Gastrocnemius medialis (tissue), 4 donors: ENCODE data around the gene NUB1.

Experiments used
- POLR2A ChIP-seq, 2 donors: fragments of 450-650 bp; IDR thresholded peaks; one replicate each; pipeline ENCODE4 v1.6.1; 2017; ENCODE audit warnings: antibody characterized with exemption in 2 of 2, mild to moderate bottlenecking in 2 of 2, moderate library complexity in 2 of 2
- TF ChIP-seq, protein P1 (sequence below), 5 experiments: fragments of 450-650 bp in 3 of 5; fragments of 200-600 bp in 2 of 5; sonication (generic) in 2 of 5; IDR thresholded peaks in 4 of 5; conservative IDR thresholded peaks in 1 of 5; 1 replicate in 4 of 5; 2 replicates in 1 of 5; pipeline ENCODE4 v1.5.1; 2016 to 2019; ENCODE audit warnings: antibody characterized with exemption in 5 of 5, mild to moderate bottlenecking in 3 of 5, moderate library complexity in 3 of 5

DNA sequence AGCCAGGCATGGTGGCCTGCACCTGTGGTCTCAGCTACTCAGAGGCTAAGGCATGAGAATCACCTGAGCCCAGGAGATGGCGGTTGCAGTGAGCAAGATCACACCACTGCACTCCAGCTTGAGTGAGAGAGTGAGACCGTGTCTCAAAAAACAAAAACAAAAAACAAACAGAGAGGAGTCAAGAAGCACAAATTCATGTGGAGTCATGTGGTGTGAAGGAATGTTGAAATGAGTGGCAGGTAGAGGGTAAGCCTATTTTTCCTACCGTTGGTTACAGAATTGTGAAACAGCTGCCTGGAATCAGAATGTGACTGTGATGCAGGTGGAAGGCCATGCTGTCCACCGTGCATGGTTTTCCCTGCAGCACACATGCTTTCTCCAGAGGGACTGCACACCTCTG is 23.7 kb upstream of the NUB1 start:
- TF ChIP-seq, protein P1, sequence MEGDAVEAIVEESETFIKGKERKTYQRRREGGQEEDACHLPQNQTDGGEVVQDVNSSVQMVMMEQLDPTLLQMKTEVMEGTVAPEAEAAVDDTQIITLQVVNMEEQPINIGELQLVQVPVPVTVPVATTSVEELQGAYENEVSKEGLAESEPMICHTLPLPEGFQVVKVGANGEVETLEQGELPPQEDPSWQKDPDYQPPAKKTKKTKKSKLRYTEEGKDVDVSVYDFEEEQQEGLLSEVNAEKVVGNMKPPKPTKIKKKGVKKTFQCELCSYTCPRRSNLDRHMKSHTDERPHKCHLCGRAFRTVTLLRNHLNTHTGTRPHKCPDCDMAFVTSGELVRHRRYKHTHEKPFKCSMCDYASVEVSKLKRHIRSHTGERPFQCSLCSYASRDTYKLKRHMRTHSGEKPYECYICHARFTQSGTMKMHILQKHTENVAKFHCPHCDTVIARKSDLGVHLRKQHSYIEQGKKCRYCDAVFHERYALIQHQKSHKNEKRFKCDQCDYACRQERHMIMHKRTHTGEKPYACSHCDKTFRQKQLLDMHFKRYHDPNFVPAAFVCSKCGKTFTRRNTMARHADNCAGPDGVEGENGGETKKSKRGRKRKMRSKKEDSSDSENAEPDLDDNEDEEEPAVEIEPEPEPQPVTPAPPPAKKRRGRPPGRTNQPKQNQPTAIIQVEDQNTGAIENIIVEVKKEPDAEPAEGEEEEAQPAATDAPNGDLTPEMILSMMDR (IDR thresholded peaks at IDR 0.05 in 4 of 5, conservative IDR thresholded peaks at IDR 0.05 in 1 of 5) = no peak
- TF ChIP-seq POLR2A (IDR thresholded peaks at IDR 0.05) = no peak
